NCI-H2227 (cell line): ENCODE measurements around the gene G3BP1.
"Not testable (repeated sequence)": the region's sequence is repeated elsewhere in the genome, so short reads cannot be mapped to it uniquely, and the experiment has no call there.

Experiments
- DNase-seq: peaks from one replicate; lab custom pipeline; 2025; ENCODE audit not compliant: unreplicated experiment; lab: John Stamatoyannopoulos, UW

Gene G3BP1

GRCh38 chr5:151771259-151772028, at the start of gene G3BP1:
G3BP1 (plus strand) TSS chr5:151771954; CDS start chr5:151786621, 14,667 bp downstream.
- peak; percentile 100 for DNase-seq

DNA sequence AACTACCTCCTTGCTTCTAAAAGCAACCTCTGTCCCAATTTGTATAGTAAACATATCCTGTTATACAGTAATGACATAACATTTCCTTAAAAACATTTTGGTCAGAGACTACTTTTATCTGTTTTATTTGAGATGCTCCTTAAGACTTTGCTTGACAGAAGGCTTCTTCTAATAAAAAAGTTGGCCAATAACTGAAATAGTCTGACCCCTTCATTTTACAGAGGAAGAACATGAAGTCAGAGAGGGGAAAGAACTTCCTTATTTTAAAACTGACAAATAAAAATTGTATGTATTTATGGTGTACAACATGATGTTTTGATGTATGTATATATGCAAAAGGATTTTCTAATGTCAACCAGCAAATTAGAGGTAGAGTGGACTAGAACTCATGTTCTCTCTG, 49.2 kb upstream of the G3BP1 start:
- no peak for DNase-seq

- no peak for DNase-seq
These were observed 47.4 kb upstream of the G3BP1 start for GRCh38 chr5:151724360-151724759.

DNA sequence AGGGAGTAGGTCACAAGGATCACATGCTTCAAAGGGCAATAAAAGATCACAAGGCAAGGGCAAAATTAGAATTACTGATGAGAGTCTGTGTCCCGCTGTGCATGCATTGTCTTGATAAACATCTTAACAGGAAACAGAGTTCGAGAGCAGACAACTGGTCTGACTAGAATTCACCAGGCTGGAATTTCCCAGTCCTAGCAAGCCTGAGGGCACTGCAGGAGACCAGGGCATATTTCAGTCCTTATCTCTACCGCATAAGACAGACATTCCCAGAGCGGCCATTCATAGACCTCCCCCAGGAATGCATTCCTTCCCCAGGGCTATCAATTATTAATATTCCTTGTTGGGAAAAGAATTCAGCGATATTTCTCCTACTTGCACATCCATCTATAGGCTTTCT, 42.2 kb upstream of the G3BP1 start:
- not testable (repeated sequence) for DNase-seq

DNA sequence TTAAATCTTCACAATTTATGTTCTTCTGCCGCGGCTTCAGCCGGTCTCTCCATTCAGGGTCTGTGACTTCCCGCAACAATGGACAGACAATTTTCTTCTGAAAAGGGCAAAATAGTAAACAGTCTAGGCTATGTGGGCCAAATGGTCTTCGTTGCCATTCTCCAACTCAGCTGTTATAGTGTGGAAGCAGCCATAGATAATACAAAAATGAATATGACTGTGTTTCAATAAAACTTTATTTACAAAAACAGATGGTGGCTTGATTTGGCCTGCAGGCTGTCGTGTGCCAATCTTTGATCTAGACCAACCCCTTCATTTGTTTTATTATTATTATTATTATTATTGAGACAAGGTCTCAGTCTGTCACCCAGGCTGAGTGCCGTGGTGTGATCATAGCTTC, 41.4 kb upstream of the G3BP1 start:
- DNase-seq, result no peak

DNA sequence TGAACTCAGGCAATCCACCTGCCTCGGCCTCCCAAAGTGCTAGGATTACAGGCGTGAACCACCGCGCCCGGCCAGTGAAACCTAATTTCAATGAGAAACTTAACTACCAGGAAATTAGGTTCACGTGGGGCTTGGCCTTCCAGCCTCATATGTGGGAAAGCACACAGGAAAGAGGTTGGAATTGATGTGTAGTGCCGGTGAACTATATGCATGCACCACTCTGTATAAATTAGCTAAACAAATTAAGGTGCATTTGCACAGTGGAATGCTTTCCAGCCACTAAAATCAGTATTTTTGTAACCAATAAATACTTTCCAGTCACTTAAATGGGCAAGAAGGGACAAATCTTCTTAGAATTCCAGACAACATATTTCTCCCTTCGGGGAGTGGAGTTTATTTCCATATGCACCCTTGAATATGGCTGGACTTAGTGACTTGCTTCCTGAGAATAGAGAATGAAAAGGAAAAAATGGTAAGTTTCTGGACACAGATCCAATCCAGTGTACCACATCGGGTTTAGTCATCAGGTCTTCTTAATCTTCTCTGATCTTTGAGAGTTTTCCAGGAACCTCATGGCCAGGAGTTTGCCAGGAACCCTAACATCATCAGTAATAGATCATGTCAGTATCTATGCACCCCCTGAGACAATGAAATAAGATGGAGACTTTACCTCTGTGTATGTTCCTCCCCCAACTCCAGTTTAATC, 38.2 kb upstream of the G3BP1 start:
- no peak for DNase-seq

- DNase-seq, result no peak
These were observed 37.7 kb upstream of the G3BP1 start for GRCh38 chr5:151734064-151734408.

GRCh38 chr5:151735646-151736045, 36.1 kb upstream of the G3BP1 start:
- DNase-seq, result no peak

GRCh38 chr5:151737431-151737830, 34.3 kb upstream of the G3BP1 start:
- DNase-seq, result no peak

GRCh38 chr5:151738125-151738848, 33.5 kb upstream of the G3BP1 start:
- DNase-seq, result no peak

DNA sequence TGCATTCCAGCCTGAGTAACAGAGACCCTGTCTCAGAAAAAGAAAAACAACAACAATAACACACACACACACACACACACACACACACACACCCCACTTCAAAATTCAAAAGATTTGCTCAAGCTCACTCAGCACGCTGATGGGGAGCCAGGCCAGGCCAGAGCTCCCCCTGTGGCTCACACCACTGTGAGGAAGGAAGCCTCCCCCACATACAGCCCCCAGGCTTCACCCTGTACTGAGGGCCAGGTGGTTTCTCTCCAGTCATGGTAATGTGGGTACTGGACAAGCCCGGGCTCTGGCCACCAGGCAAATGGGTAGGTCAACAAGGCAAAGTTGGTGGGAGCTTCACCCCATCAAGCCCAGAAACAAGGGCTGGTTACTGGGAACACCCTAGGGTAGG, 32.4 kb upstream of the G3BP1 start:
- no peak for DNase-seq

- no peak for DNase-seq
These were observed 31.8 kb upstream of the G3BP1 start for GRCh38 chr5:151739939-151740335.

- DNase-seq, result peak; percentile 54
These were observed 31.3 kb upstream of the G3BP1 start for GRCh38 chr5:151740336-151740942.

- no peak for DNase-seq
These were observed 30.8 kb upstream of the G3BP1 start for GRCh38 chr5:151740958-151741373.

DNA sequence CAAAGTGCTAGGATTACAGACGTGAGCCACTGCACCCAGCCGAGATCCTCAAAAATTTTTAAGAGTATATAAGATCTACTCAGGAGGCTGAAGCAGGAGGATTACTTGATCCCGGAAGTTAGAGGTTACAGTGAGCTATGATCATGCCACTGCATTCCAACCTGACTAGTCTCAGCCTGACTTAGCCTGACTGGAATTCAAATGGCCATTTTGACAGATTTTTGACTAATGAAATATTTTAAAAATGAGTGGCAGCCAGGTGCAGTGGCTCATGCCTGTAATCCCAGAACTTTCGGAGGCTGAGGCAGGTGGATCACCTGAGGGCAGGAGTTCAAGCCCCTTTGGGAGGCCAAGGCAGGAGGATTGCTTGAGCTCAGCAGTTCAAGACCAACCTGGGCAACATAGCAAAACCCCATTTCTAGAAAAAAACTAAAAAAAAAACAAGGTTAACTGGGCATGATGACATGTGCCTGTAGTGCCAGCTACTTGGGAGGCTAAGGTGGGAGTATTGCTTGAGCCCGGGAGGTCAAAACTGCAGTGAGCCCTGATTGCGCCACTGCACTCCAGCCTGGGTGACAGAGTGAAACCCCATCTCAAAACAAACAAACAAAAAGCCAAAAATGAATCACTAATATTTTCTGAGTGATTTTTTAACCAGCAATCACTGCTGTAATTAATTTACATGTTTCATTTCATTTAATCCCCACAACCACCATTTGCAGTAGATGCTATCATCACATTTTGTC, 29.9 kb upstream of the G3BP1 start:
- no peak for DNase-seq

- DNase-seq, result peak; percentile 45
These were observed 28.9 kb upstream of the G3BP1 start for GRCh38 chr5:151742870-151743294.

- no peak for DNase-seq
These were observed 28.2 kb upstream of the G3BP1 start for GRCh38 chr5:151743530-151743929.

DNA sequence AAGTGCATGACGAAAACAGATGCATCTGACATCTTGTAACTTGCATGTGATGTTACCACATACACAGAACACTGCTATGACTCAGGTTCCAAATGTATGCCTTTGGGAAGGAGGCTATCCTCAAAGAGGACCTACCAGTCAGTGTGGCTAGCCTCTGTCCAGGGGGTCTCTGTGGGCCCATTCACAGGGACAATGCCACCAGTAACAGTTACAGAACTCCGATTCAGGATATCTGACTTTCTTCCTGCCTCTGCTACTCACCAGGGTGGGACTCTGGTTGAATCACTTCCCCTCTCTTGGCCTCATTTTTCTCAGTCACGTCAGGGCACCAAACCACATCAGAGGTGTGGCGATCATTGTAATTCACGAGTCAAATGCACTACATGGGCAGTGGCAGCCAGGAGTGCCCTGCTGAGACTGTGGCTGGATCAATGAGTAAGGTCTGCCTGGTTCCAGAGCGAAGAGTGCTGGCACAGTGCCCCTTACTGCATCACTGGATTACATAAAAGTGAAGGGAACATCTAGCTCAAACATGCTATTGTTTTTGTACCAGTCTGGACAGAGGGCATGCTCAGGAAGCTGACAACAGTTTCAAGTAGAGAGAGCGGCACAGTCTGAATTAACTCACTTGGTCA, 26.6 kb upstream of the G3BP1 start:
- no peak for DNase-seq

GRCh38 chr5:151750121-151750520, 21.6 kb upstream of the G3BP1 start:
- DNase-seq, result no peak

DNA sequence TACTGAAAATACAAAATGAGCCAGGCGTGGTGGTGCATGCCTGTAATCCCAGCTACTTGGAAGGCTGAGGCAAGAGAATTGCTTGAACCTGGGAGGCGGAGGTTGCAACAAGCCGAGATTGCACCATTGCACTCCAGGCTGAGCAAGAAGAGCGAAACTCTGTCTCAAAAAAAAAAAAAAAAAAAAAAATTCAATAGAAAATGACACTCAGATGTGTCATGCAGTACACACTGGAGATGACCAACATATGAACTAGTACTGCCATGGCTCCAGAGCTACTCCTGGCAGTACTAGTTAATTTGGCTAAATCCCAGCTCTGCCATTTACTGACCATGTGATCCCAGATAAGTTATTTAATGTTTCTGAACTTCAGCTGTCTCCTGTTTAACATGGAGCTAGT, 20.7 kb upstream of the G3BP1 start:
- no peak for DNase-seq
